Endodermal cell (in vitro differentiated cells): ENCODE results near the gene AGPAT1. TPM values are rescaled to one million over a fixed set of nuclear protein-coding genes. Genes with fewer than 3 reads are reported as not detected.
A peak's percentile ranks its signal among the peaks of the same experiment; 100 is the strongest.
"Not testable (repeated sequence)": the region's sequence is repeated elsewhere in the genome, so short reads cannot be mapped to it uniquely, and the experiment has no call there.

Source experiments
- DNase-seq: peaks from one replicate; pipeline ENCODE4 v3.0.0-alpha.2; 2017
- H3K27ac ChIP-seq: 2 replicates; pipeline ENCODE4 v1.5.1; 2013; ENCODE audit warnings: mild to moderate bottlenecking, low read depth, low read length, moderate library complexity
- H3K27me3 ChIP-seq: 2 replicates; pipeline ENCODE4 v1.6.1; 2013; ENCODE audit warnings: mild to moderate bottlenecking, low read length, moderate library complexity; ENCODE audit not compliant: insufficient read depth, control insufficient read depth, poor library complexity, severe bottlenecking
- H3K36me3 ChIP-seq: 2 replicates; pipeline ENCODE4 v1.7.0; 2013; ENCODE audit warnings: mild to moderate bottlenecking, low read length, moderate library complexity; ENCODE audit not compliant: control insufficient read depth, insufficient read depth
- H3K4me1 ChIP-seq: one replicate; pipeline ENCODE4 v1.7.0; 2013; ENCODE audit warnings: low read length; ENCODE audit not compliant: control insufficient read depth, insufficient read depth
- H3K4me3 ChIP-seq: 2 replicates; pipeline ENCODE4 v1.5.1; 2013; ENCODE audit warnings: mild to moderate bottlenecking, low read length, moderate library complexity
- H3K9ac ChIP-seq: 2 replicates; pipeline ENCODE4 v1.6.1; 2013; ENCODE audit warnings: mild to moderate bottlenecking, low read length, moderate library complexity; ENCODE audit not compliant: poor library complexity, severe bottlenecking; ENCODE audit errors: extremely low read depth
- H3K9me3 ChIP-seq: 2 replicates; pipeline ENCODE4 v1.6.1; 2013; ENCODE audit warnings: mild to moderate bottlenecking, low read length, moderate library complexity; ENCODE audit not compliant: control insufficient read depth
- H3K27ac Mint-ChIP-seq: 2 replicates; pipeline ENCODE4 v1.8.0; 2020; ENCODE audit warnings: mixed read lengths
- H3K27me3 Mint-ChIP-seq: 2 replicates; pipeline ENCODE4 v1.8.0; 2021; ENCODE audit warnings: mild to moderate bottlenecking, mixed read lengths; ENCODE audit not compliant: insufficient read depth
- H3K36me3 Mint-ChIP-seq: 2 replicates; pipeline ENCODE4 v1.8.0; 2020; ENCODE audit warnings: low read depth, mixed read lengths
- H3K4me1 Mint-ChIP-seq: 2 replicates; pipeline ENCODE4 v1.8.0; 2020; ENCODE audit warnings: mixed read lengths
- H3K4me3 Mint-ChIP-seq: 2 replicates; pipeline ENCODE4 v1.8.0; 2020; ENCODE audit warnings: mild to moderate bottlenecking, moderate library complexity, mixed read lengths
- H3K9me3 Mint-ChIP-seq: 2 replicates; pipeline ENCODE4 v1.8.0; 2020; ENCODE audit warnings: mild to moderate bottlenecking, mixed read lengths
- WGBS, 2 experiments: methylation state at CpG; one replicate each; pipeline versions ENCODE4 v1.1.5 to v1.1.7; 2013; ENCODE audit warnings: missing lambda C conversion rate in 2 of 2, mixed read lengths in 1 of 2; ENCODE audit not compliant: insufficient coverage in 1 of 2, insufficient read length in 1 of 2; 5-methylcytosine and 5-hydroxymethylcytosine counted together
- total RNA-seq, 2 donors: library from RNA; stranded (reverse); fragmentation: NEBNext Ultra II Directional in 1 of 2; extraction: Animal tissue kit (Norgen Biotek cat#: 25700) in 1 of 2; gene quantifications; 2 replicates in 1 of 2; 3 replicates in 1 of 2; pipeline ENCODE4 v1.2.1, GENCODE V29; 2021
- TF ChIP-seq, protein P1 (sequence below): fragments of 200-600 bp; sonication (generic); conservative IDR thresholded peaks from 2 replicates; pipeline ENCODE4 v1.5.0; 2021; ENCODE audit warnings: antibody characterized with exemption, mild to moderate bottlenecking

The AGPAT1 gene
- total RNA-seq, 2 donors from 2014 or later, result 124 to 147 TPM

GRCh38 chr6:32188381-32189068 lies 12.6 kb upstream of the AGPAT1 start:
- peak overlapping the region; percentile 86 for H3K4me3 Mint-ChIP-seq
- Histone ChIP-seq H3K27me3 (no peaks in the 10 kb centered on the region), H3K27ac (peak overlapping the region; percentile 36), H3K9ac (peak overlapping the region; percentile 80), H3K36me3 (peaks cover 21% of the 10 kb centered on the region), H3K4me3 (peak overlapping the region; percentile 88), H3K9me3 (no peaks in the 10 kb centered on the region), H3K4me1 (peaks cover 8% of the 10 kb centered on the region)
- TF ChIP-seq, protein P1, sequence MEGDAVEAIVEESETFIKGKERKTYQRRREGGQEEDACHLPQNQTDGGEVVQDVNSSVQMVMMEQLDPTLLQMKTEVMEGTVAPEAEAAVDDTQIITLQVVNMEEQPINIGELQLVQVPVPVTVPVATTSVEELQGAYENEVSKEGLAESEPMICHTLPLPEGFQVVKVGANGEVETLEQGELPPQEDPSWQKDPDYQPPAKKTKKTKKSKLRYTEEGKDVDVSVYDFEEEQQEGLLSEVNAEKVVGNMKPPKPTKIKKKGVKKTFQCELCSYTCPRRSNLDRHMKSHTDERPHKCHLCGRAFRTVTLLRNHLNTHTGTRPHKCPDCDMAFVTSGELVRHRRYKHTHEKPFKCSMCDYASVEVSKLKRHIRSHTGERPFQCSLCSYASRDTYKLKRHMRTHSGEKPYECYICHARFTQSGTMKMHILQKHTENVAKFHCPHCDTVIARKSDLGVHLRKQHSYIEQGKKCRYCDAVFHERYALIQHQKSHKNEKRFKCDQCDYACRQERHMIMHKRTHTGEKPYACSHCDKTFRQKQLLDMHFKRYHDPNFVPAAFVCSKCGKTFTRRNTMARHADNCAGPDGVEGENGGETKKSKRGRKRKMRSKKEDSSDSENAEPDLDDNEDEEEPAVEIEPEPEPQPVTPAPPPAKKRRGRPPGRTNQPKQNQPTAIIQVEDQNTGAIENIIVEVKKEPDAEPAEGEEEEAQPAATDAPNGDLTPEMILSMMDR, result no peak
- H3K4me1 Mint-ChIP-seq, result peaks cover 43% of the 10 kb centered on the region
- WGBS, 2 experiments, result 52 to 59% methylated on average over 6 to 11 of the region's 13 CpGs
- H3K27me3 Mint-ChIP-seq, result no peaks in the 10 kb centered on the region
- H3K9me3 Mint-ChIP-seq, result no peaks in the 10 kb centered on the region
- peaks cover 34% of the 10 kb centered on the region for H3K36me3 Mint-ChIP-seq
- DNase-seq, result no peak
- H3K27ac Mint-ChIP-seq, result peak overlapping the region; percentile 92

DNA sequence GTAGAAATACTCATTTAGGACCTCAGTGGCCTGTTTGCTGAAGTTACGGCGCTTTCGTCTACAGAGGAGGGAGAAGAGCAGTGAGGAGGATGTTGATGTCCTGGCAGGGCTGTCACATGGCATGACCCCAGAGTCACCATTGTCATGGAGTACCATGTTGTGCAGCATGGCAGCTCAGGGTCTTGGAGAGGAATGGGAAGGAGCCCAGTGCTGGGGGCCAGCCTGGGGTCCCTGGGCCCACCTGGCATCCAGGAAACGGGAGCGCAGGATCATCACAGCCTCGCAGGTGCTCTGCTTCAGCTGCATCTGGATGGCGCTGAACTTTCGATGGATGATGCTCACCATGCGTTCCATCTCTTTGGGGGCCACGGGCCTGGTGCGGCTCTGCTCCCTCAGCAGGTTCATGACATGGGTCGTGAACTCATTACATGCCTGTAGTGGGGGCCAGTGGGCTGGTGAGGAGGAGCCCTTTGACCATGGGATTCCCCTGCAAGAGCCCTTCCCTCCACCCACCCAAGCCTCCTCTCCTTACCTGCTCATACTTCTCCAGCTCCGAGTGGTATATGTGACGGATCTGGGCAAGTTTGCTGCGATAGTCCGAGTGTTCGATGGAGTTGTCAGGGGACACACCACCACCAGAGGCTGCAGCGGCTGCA lies 12.0 kb upstream of the AGPAT1 start:
- not testable (repeated sequence) for H3K27ac ChIP-seq, H3K4me1 ChIP-seq, DNase-seq, H3K9me3 ChIP-seq, H3K27me3 ChIP-seq, H3K9ac ChIP-seq, H3K9me3 Mint-ChIP-seq, H3K27me3 Mint-ChIP-seq
- Mint-ChIP-seq H3K4me1 (peaks cover 40% of the 10 kb centered on the region), H3K4me3 (peak overlapping the region; percentile 86), H3K27ac (peak overlapping the region; percentile 15), H3K36me3 (peaks cover 37% of the 10 kb centered on the region)
- Histone ChIP-seq H3K36me3 (peaks cover 21% of the 10 kb centered on the region), H3K4me3 (peak overlapping the region; percentile 88)
- 94% methylated on average over 14 of the region's 18 CpGs; no CpG with 5 or more reads in 1 of the 2 experiments for WGBS, 2 experiments

DNA sequence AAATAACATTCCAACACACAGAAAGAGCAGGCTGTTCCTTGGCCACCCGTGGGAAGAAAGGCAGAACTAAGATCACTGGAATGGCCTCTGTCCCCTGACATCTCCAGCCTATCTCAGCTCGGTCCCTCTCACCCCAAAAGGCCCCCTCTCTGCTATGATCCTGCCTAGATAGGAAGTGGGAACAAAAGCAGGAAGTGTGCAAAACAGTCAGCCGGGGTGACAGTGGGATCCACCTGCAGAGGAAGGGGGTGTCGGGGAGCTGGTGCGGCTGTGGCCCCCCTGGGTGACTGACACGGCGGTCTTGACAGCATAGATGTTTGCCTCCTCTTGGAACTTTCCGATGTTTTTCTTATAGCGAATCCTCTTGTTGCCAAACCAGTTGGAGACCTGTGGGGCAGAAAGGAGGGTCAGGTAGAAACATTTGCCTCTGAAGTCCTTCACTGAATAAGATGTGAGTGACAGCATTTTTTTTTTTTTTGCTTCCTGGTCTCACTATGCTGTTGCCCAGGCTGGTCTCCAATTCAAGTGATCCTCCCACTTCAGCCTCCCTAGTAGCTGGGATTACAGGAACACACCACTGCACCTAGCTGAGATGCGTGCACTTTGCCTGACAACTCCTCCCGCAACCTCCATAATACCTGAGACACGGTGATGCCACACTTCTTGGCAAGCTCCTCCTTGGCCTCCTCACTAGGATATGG lies 11.3 kb upstream of the AGPAT1 start:
- Histone ChIP-seq H3K36me3 (peaks cover 21% of the 10 kb centered on the region), H3K4me3 (no peak overlapping the region), H3K27ac (no peak overlapping the region), H3K9ac (no peak overlapping the region), H3K27me3 (no peaks in the 10 kb centered on the region), H3K9me3 (no peaks in the 10 kb centered on the region), H3K4me1 (peaks cover 4% of the 10 kb centered on the region)
- Mint-ChIP-seq H3K27ac (peak overlapping the region; percentile 15), H3K36me3 (peaks cover 39% of the 10 kb centered on the region), H3K27me3 (no peaks in the 10 kb centered on the region), H3K9me3 (no peaks in the 10 kb centered on the region), H3K4me3 (no peak overlapping the region), H3K4me1 (peaks cover 43% of the 10 kb centered on the region)
- no peak for DNase-seq
- WGBS, 2 experiments, result 92 to 96% methylated on average over 9 to 12 of the region's 12 CpGs
- TF ChIP-seq, protein P1, result no peak

GRCh38 chr6:32186151-32186840 lies 10.4 kb upstream of the AGPAT1 start:
- H3K4me1 ChIP-seq, H3K4me3 ChIP-seq, H3K27me3 ChIP-seq, H3K9me3 ChIP-seq, H3K9ac ChIP-seq, H3K27ac ChIP-seq, H3K9me3 Mint-ChIP-seq, DNase-seq, H3K27me3 Mint-ChIP-seq: not testable (repeated sequence)
- H3K36me3 ChIP-seq, result peaks cover 24% of the 10 kb centered on the region
- 89 to 90% methylated on average over 6 to 10 of the region's 10 CpGs for WGBS, 2 experiments
- Mint-ChIP-seq H3K36me3 (peaks cover 45% of the 10 kb centered on the region), H3K27ac (peak overlapping the region; percentile 85), H3K4me3 (peak overlapping the region; percentile 21), H3K4me1 (peaks cover 42% of the 10 kb centered on the region)

- Mint-ChIP-seq H3K27ac (peak overlapping the region; percentile 85), H3K4me3 (peak overlapping the region; percentile 21), H3K36me3 (peaks cover 51% of the 10 kb centered on the region), H3K4me1 (peaks cover 38% of the 10 kb centered on the region)
- WGBS, 2 experiments, result 52 to 100% methylated on average over 1 to 11 of the region's 11 CpGs
- peak; percentile 87 for DNase-seq
- not testable (repeated sequence) for H3K4me3 ChIP-seq, H3K4me1 ChIP-seq, H3K9me3 ChIP-seq, H3K27me3 Mint-ChIP-seq, H3K27ac ChIP-seq, H3K9me3 Mint-ChIP-seq, H3K9ac ChIP-seq, H3K27me3 ChIP-seq
- H3K36me3 ChIP-seq, result peaks cover 30% of the 10 kb centered on the region
These were observed 9.8 kb upstream of the AGPAT1 start for GRCh38 chr6:32185681-32186131.
